ENCODE data around the gene MS4A5. TPM values are rescaled to one million over a fixed set of nuclear protein-coding genes. Genes with fewer than 3 reads are reported as not detected.

The MS4A5 gene
- not detected for total RNA-seq

- no peaks in the 10 kb centered on the region for H3K9me3 ChIP-seq
- no peak within 1 kb of the TSS for H3K27ac ChIP-seq
- no peaks in the 10 kb centered on the region for H3K27me3 ChIP-seq
- no peak for DNase-seq
- no peak for TF ChIP-seq POLR2A (IDR thresholded peaks at IDR 0.05)
- TF ChIP-seq CTCF (IDR thresholded peaks at IDR 0.05), result no peak
- no peaks in the 10 kb centered on the region for H3K36me3 ChIP-seq
- no peak within 1 kb of the TSS for H3K4me3 ChIP-seq
- no peaks in the 10 kb centered on the region for H3K4me1 ChIP-seq
Observed at GRCh38 chr11:60429272-60429671, at the start of gene MS4A5. MS4A5 (plus strand) TSS chr11:60429572; CDS start chr11:60429675, 103 bp downstream.

GRCh38 chr11:60389279-60389910 lies 40.0 kb upstream of the MS4A5 start:
- peak overlapping the region; percentile 25 to 72 (median 32) for H3K27ac ChIP-seq
- no peaks in the 10 kb centered on the region for H3K36me3 ChIP-seq
- H3K4me1 ChIP-seq, result no peaks in the 10 kb centered on the region
- H3K9me3 ChIP-seq, result no peaks in the 10 kb centered on the region
- no peak overlapping the region for H3K4me3 ChIP-seq
- TF ChIP-seq POLR2A (IDR thresholded peaks at IDR 0.05), result no peak
- TF ChIP-seq CTCF (IDR thresholded peaks at IDR 0.05), result no peak
- DNase-seq, result peak in 2 of 3 donors; percentile 58 to 70
- H3K27me3 ChIP-seq, result no peaks in the 10 kb centered on the region

- Histone ChIP-seq H3K9me3 (no peaks in the 10 kb centered on the region), H3K27ac (peak overlapping the region in 2 of 4 donors; percentile 27 to 72), H3K4me1 (no peaks in the 10 kb centered on the region), H3K36me3 (no peaks in the 10 kb centered on the region), H3K4me3 (no peak overlapping the region), H3K27me3 (no peaks in the 10 kb centered on the region)
- DNase-seq, result no peak
- no peak for TF ChIP-seq CTCF (IDR thresholded peaks at IDR 0.05)
- TF ChIP-seq POLR2A (IDR thresholded peaks at IDR 0.05), result no peak
Observed at GRCh38 chr11:60390419-60390818, 39.0 kb upstream of the MS4A5 start.

- H3K9me3 ChIP-seq, result no peaks in the 10 kb centered on the region
- DNase-seq, result no peak
- no peaks in the 10 kb centered on the region for H3K4me1 ChIP-seq
- no peaks in the 10 kb centered on the region for H3K27me3 ChIP-seq
- H3K27ac ChIP-seq, result no peak overlapping the region
- TF ChIP-seq CTCF (IDR thresholded peaks at IDR 0.05) (no peak), POLR2A (IDR thresholded peaks at IDR 0.05) (no peak)
- no peaks in the 10 kb centered on the region for H3K36me3 ChIP-seq
- H3K4me3 ChIP-seq, result no peak overlapping the region
Observed at GRCh38 chr11:60392361-60392760, 37.0 kb upstream of the MS4A5 start.

- Histone ChIP-seq H3K4me1 (no peaks in the 10 kb centered on the region), H3K36me3 (no peaks in the 10 kb centered on the region), H3K27ac (no peak overlapping the region), H3K9me3 (no peaks in the 10 kb centered on the region), H3K4me3 (no peak overlapping the region), H3K27me3 (no peaks in the 10 kb centered on the region)
- DNase-seq, result no peak
- no peak for TF ChIP-seq POLR2A (IDR thresholded peaks at IDR 0.05)
- TF ChIP-seq CTCF (IDR thresholded peaks at IDR 0.05), result no peak
Observed at GRCh38 chr11:60393016-60393415, 36.4 kb upstream of the MS4A5 start.
